Measurements from ENCODE around the gene GPR35.

GPR35 gene

DNA sequence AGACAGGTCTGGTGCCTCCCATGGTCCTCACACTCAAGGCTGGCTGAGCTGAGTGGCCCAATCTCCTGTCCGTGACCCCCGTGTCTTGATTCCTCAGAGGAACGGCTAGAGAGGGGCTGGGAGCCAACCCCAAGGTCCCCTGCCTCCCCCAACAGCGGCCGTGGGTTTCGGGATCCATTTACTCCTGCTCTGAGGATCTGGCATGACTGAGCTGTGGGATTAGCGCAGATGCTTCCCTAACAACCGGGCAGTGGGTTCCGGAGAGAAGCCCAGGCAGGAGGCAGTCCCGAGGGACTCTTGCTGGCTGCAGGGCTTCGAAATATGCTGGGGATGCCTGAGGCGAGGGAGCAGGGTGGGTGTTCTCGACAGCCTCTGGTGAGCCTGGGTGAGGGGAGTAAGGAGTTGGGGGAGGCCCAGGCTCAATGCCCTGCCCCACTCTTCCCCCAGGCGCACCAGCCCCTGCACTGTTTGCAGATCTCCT is 18.9 kb downstream of the GPR35 start:
- H3K36me3 Mint-ChIP-seq (ENCODE audit: low read depth) = no peaks in the 10 kb centered on the region
- no peak for DNase-seq
- TF ChIP-seq, protein P1, sequence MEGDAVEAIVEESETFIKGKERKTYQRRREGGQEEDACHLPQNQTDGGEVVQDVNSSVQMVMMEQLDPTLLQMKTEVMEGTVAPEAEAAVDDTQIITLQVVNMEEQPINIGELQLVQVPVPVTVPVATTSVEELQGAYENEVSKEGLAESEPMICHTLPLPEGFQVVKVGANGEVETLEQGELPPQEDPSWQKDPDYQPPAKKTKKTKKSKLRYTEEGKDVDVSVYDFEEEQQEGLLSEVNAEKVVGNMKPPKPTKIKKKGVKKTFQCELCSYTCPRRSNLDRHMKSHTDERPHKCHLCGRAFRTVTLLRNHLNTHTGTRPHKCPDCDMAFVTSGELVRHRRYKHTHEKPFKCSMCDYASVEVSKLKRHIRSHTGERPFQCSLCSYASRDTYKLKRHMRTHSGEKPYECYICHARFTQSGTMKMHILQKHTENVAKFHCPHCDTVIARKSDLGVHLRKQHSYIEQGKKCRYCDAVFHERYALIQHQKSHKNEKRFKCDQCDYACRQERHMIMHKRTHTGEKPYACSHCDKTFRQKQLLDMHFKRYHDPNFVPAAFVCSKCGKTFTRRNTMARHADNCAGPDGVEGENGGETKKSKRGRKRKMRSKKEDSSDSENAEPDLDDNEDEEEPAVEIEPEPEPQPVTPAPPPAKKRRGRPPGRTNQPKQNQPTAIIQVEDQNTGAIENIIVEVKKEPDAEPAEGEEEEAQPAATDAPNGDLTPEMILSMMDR (IDR thresholded peaks at IDR 0.05) = no peak
- H3K4me1 Mint-ChIP-seq = peaks cover 27% of the 10 kb centered on the region
- no peak overlapping the region for H3K27ac Mint-ChIP-seq
- peaks cover 57% of the 10 kb centered on the region for H3K27me3 Mint-ChIP-seq (ENCODE audit: low read depth, poor library complexity)
- no peaks in the 10 kb centered on the region for H3K9me3 Mint-ChIP-seq
- no peak overlapping the region for H3K4me3 Mint-ChIP-seq

DNA sequence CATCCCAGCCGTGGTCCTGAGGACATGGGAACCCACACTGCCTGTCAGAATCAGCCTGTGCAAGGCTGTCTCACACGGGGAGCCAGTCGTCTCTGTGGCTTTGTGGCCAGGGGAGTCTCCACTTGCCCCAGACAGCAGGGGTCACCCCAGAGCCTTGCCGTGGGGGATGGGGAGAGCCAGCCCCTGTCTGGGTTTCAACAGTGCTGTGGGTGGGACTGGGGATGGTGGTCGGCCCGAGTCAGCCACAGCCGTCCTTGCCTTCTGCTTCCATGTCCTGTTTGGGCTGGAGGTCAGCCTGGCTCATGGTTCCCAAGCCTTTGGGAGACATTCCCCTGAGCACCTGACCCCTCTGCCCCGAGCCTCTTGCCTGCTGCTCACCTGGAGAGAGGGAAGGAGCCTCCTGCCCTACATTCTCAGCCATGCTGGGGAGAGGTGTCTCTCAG is 19.6 kb downstream of the GPR35 start:
- H3K27me3 Mint-ChIP-seq (ENCODE audit: low read depth, poor library complexity) = peaks cover 56% of the 10 kb centered on the region
- H3K4me3 Mint-ChIP-seq = no peak overlapping the region

DNA sequence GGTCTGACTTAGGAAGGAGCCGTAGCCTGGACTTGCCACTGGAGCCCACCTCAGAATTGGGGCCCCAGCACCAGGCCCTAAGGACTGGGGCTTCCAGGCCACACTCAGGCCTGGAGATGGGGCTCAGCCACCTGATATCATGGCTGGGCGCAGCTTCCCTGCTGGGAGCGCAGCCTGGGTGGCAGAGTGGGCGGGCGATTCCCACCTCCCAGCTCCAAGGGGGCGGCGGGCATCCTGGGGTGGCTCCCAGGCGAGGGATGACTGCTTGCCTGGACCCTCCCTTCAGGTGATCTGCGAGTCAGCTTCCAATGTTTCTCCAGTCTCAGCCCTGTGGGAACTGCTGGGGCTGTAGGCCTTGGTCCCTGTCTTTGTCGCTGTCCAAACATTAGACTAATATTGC is 20.1 kb downstream of the GPR35 start:
- TF ChIP-seq, protein P1 (IDR thresholded peaks at IDR 0.05) = no peak
- peaks cover 30% of the 10 kb centered on the region for H3K4me1 Mint-ChIP-seq
- H3K27me3 Mint-ChIP-seq (ENCODE audit: low read depth, poor library complexity) = peaks cover 56% of the 10 kb centered on the region
- no peak for DNase-seq
- H3K36me3 Mint-ChIP-seq (ENCODE audit: low read depth) = no peaks in the 10 kb centered on the region
- no peak overlapping the region for H3K27ac Mint-ChIP-seq
- H3K9me3 Mint-ChIP-seq = no peaks in the 10 kb centered on the region
- H3K4me3 Mint-ChIP-seq = no peak overlapping the region

More for the DNA sequence above, 19.6 kb downstream of the GPR35 start:
- Mint-ChIP-seq H3K4me1 (peaks cover 30% of the 10 kb centered on the region), H3K36me3 (ENCODE audit: low read depth) (no peaks in the 10 kb centered on the region), H3K9me3 (no peaks in the 10 kb centered on the region), H3K27ac (no peak overlapping the region)
- TF ChIP-seq, protein P1 (IDR thresholded peaks at IDR 0.05) = no peak
- DNase-seq = no peak

DNA sequence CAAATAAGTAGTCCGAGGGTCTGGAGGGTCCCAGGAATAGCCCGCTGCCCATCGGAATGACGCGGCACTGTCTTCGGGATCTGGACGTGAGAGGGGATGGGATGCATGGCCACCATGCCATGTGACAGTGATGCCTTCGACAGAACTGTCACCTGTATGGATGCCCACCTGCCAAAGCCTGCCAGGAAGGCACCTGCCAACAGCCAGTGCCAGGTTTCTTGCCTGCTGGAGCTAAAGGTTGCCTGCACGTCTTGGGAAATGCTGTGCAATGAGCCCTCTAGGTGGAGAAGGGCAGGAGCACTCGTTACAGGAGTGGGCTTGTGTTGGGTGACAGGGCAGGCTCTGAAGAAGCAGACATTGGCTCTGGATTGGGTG is 20.5 kb downstream of the GPR35 start:
- H3K36me3 Mint-ChIP-seq (ENCODE audit: low read depth) = no peaks in the 10 kb centered on the region
- TF ChIP-seq, protein P1 (IDR thresholded peaks at IDR 0.05) = no peak
- no peak for DNase-seq
- H3K27me3 Mint-ChIP-seq (ENCODE audit: low read depth, poor library complexity) = peaks cover 56% of the 10 kb centered on the region
- no peak overlapping the region for H3K27ac Mint-ChIP-seq
- peaks cover under 1% of the 10 kb centered on the region for H3K9me3 Mint-ChIP-seq
- H3K4me1 Mint-ChIP-seq = peaks cover 30% of the 10 kb centered on the region
- no peak overlapping the region for H3K4me3 Mint-ChIP-seq

DNA sequence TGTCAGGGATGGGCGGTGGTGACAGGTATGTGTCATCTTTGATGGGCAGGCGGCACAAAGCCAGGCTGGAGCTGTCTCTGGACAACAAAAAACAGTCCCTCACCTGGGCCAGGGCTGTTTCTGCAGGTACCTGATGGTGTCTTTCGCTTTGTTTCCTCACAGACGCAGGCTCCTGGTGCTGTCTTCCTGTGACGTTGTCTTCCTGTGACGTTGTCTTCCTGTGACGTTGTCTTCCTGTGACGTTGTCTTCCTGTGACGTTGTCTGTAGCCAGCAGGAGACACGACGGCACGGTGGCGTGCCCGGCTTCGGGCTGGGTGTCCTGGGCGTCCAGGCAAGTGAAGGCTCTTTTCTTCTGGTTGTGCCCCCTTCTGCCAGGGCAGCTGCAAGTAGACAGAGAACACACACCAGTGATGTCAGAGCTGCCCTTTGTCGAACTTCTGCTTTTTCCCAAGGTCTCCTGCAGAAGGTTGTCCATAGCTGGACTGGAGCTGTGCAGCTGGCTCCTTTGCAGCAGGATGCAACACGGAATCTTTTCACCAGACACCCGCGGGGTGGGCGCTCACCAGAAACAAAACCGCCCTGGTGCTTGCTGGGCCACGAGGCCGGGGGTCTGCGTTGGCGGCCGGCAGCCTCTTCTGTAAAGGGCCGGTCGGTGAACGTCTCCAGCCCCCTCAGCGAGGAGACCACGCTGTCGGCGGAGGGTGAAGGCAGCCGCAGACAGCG is 21.1 kb downstream of the GPR35 start:
- TF ChIP-seq, protein P1 (IDR thresholded peaks at IDR 0.05) = no peak
- Mint-ChIP-seq H3K36me3 (ENCODE audit: low read depth) (no peaks in the 10 kb centered on the region), H3K4me1 (peaks cover 30% of the 10 kb centered on the region), H3K27ac (no peak overlapping the region), H3K4me3 (no peak overlapping the region), H3K27me3 (ENCODE audit: low read depth, poor library complexity) (peaks cover 59% of the 10 kb centered on the region), H3K9me3 (peaks cover 6% of the 10 kb centered on the region)
- DNase-seq = no peak

Data from nephron progenitor cell (in vitro differentiated cells).